Measurements from ENCODE around the gene NINL.
"Not testable (repeated sequence)": the region's sequence is repeated elsewhere in the genome, so short reads cannot be mapped to it uniquely, and the experiment has no call there.

The NINL gene

GRCh38 chr20:25510721-25511120, 74.6 kb downstream of the NINL start:
- no peak overlapping the region for H3K4me3 ChIP-seq (ENCODE audit: low read depth, low read length)
- H3K27me3 ChIP-seq (ENCODE audit: control insufficient read depth, insufficient read depth, low read length) = no peaks in the 10 kb centered on the region
- no peak overlapping the region for H3K27ac ChIP-seq (ENCODE audit: low read depth, low read length)
- H3K9me3 ChIP-seq (ENCODE audit: control insufficient read depth, insufficient read depth, low read depth, low read length) = peaks cover 19% of the 10 kb centered on the region
- no peaks in the 10 kb centered on the region for H3K4me1 ChIP-seq (ENCODE audit: control insufficient read depth, insufficient read depth, low read length)
- H3K36me3 ChIP-seq (ENCODE audit: control insufficient read depth, insufficient read depth, low read length) = peaks cover 94% of the 10 kb centered on the region
- no peak overlapping the region for H3K9ac ChIP-seq (ENCODE audit: low read length)

GRCh38 chr20:25510202-25510601, 75.1 kb downstream of the NINL start:
- H3K4me3 ChIP-seq (ENCODE audit: low read depth, low read length) = no peak overlapping the region
- H3K27ac ChIP-seq (ENCODE audit: low read depth, low read length) = no peak overlapping the region
- no peak overlapping the region for H3K9ac ChIP-seq (ENCODE audit: low read length)
- peaks cover 15% of the 10 kb centered on the region for H3K9me3 ChIP-seq (ENCODE audit: control insufficient read depth, insufficient read depth, low read depth, low read length)
- peaks cover 94% of the 10 kb centered on the region for H3K36me3 ChIP-seq (ENCODE audit: control insufficient read depth, insufficient read depth, low read length)
- H3K4me1 ChIP-seq (ENCODE audit: control insufficient read depth, insufficient read depth, low read length) = no peaks in the 10 kb centered on the region
- no peaks in the 10 kb centered on the region for H3K27me3 ChIP-seq (ENCODE audit: control insufficient read depth, insufficient read depth, low read length)

GRCh38 chr20:25509084-25509483, 76.2 kb downstream of the NINL start:
- no peak overlapping the region for H3K9ac ChIP-seq (ENCODE audit: low read length)
- no peak overlapping the region for H3K27ac ChIP-seq (ENCODE audit: low read depth, low read length)
- no peak overlapping the region for H3K4me3 ChIP-seq (ENCODE audit: low read depth, low read length)
- H3K27me3 ChIP-seq (ENCODE audit: control insufficient read depth, insufficient read depth, low read length) = no peaks in the 10 kb centered on the region
- H3K9me3 ChIP-seq (ENCODE audit: control insufficient read depth, insufficient read depth, low read depth, low read length) = peaks cover 4% of the 10 kb centered on the region
- peaks cover 94% of the 10 kb centered on the region for H3K36me3 ChIP-seq (ENCODE audit: control insufficient read depth, insufficient read depth, low read length)
- no peaks in the 10 kb centered on the region for H3K4me1 ChIP-seq (ENCODE audit: control insufficient read depth, insufficient read depth, low read length)

GRCh38 chr20:25508083-25508770, 77.1 kb downstream of the NINL start:
- Histone ChIP-seq H3K4me1 (ENCODE audit: control insufficient read depth, insufficient read depth, low read length) (no peaks in the 10 kb centered on the region), H3K27me3 (ENCODE audit: control insufficient read depth, insufficient read depth, low read length) (no peaks in the 10 kb centered on the region), H3K9me3 (ENCODE audit: control insufficient read depth, insufficient read depth, low read depth, low read length) (no peaks in the 10 kb centered on the region), H3K36me3 (ENCODE audit: control insufficient read depth, insufficient read depth, low read length) (peaks cover 93% of the 10 kb centered on the region), H3K9ac (ENCODE audit: low read length) (no peak overlapping the region), H3K27ac (ENCODE audit: low read depth, low read length) (no peak overlapping the region), H3K4me3 (ENCODE audit: low read depth, low read length) (no peak overlapping the region)

- H3K9ac ChIP-seq (ENCODE audit: low read length) = no peak overlapping the region
- H3K9me3 ChIP-seq (ENCODE audit: control insufficient read depth, insufficient read depth, low read depth, low read length) = no peaks in the 10 kb centered on the region
- no peaks in the 10 kb centered on the region for H3K27me3 ChIP-seq (ENCODE audit: control insufficient read depth, insufficient read depth, low read length)
- H3K4me3 ChIP-seq (ENCODE audit: low read depth, low read length) = no peak overlapping the region
- H3K4me1 ChIP-seq (ENCODE audit: control insufficient read depth, insufficient read depth, low read length) = no peaks in the 10 kb centered on the region
- H3K36me3 ChIP-seq (ENCODE audit: control insufficient read depth, insufficient read depth, low read length) = peaks cover 92% of the 10 kb centered on the region
- no peak overlapping the region for H3K27ac ChIP-seq (ENCODE audit: low read depth, low read length)
These were observed 77.8 kb downstream of the NINL start for GRCh38 chr20:25507385-25508082.

- no peak overlapping the region for H3K27ac ChIP-seq (ENCODE audit: low read depth, low read length)
- no peaks in the 10 kb centered on the region for H3K27me3 ChIP-seq (ENCODE audit: control insufficient read depth, insufficient read depth, low read length)
- no peaks in the 10 kb centered on the region for H3K4me1 ChIP-seq (ENCODE audit: control insufficient read depth, insufficient read depth, low read length)
- no peaks in the 10 kb centered on the region for H3K9me3 ChIP-seq (ENCODE audit: control insufficient read depth, insufficient read depth, low read depth, low read length)
- peaks cover 77% of the 10 kb centered on the region for H3K36me3 ChIP-seq (ENCODE audit: control insufficient read depth, insufficient read depth, low read length)
- no peak overlapping the region for H3K4me3 ChIP-seq (ENCODE audit: low read depth, low read length)
- H3K9ac ChIP-seq (ENCODE audit: low read length) = no peak overlapping the region
These were observed 80.8 kb downstream of the NINL start for GRCh38 chr20:25504366-25505135.

GRCh38 chr20:25503936-25504335, 81.4 kb downstream of the NINL start:
- Histone ChIP-seq H3K27ac (ENCODE audit: low read depth, low read length) (no peak overlapping the region), H3K9ac (ENCODE audit: low read length) (no peak overlapping the region), H3K9me3 (ENCODE audit: control insufficient read depth, insufficient read depth, low read depth, low read length) (no peaks in the 10 kb centered on the region), H3K4me1 (ENCODE audit: control insufficient read depth, insufficient read depth, low read length) (no peaks in the 10 kb centered on the region), H3K36me3 (ENCODE audit: control insufficient read depth, insufficient read depth, low read length) (peaks cover 75% of the 10 kb centered on the region), H3K27me3 (ENCODE audit: control insufficient read depth, insufficient read depth, low read length) (no peaks in the 10 kb centered on the region), H3K4me3 (ENCODE audit: low read depth, low read length) (no peak overlapping the region)

- not testable (repeated sequence) for H3K4me1 ChIP-seq (ENCODE audit: control insufficient read depth, insufficient read depth, low read length)
- peaks cover 71% of the 10 kb centered on the region for H3K36me3 ChIP-seq (ENCODE audit: control insufficient read depth, insufficient read depth, low read length)
These were observed 82.2 kb downstream of the NINL start for GRCh38 chr20:25503051-25503639.

DNA sequence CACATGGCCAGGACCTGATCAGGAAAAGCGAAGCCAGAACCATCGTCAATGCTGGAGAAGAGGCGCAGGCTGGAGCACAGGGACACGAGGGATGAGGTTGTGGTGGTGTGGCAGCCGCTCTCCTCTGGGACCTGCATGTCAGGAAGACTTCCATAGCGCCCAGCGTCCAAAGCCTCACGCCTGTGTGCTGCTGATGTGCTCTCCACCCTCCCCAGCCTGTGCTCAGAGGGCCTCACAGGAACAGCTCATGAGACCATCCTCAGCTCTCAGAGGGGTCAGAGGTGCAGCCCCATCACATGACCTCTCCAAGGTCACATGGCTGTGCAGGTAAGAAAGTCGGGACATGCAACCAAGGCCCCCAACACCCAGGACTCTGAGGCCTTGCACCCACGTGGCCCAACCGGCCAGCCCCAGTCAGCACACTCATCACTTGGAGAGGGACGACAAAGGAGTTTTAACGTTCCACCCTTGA, 84.4 kb downstream of the NINL start:
- Histone ChIP-seq H3K9ac (ENCODE audit: low read length) (no peak overlapping the region), H3K36me3 (ENCODE audit: control insufficient read depth, insufficient read depth, low read length) (peaks cover 65% of the 10 kb centered on the region)

More at GRCh38 chr20:25503051-25503639, 82.2 kb downstream of the NINL start:
- H3K27ac ChIP-seq (ENCODE audit: low read depth, low read length); H3K27me3 ChIP-seq (ENCODE audit: control insufficient read depth, insufficient read depth, low read length); H3K9ac ChIP-seq (ENCODE audit: low read length); H3K9me3 ChIP-seq (ENCODE audit: control insufficient read depth, insufficient read depth, low read depth, low read length); H3K4me3 ChIP-seq (ENCODE audit: low read depth, low read length): not testable (repeated sequence)

GRCh38 chr20:25499855-25500434, 85.4 kb downstream of the NINL start:
- H3K4me3 ChIP-seq (ENCODE audit: low read depth, low read length) = no peak overlapping the region
- no peak overlapping the region for H3K27ac ChIP-seq (ENCODE audit: low read depth, low read length)
- H3K4me1 ChIP-seq (ENCODE audit: control insufficient read depth, insufficient read depth, low read length) = no peaks in the 10 kb centered on the region
- H3K36me3 ChIP-seq (ENCODE audit: control insufficient read depth, insufficient read depth, low read length) = peaks cover 64% of the 10 kb centered on the region
- H3K9ac ChIP-seq (ENCODE audit: low read length) = no peak overlapping the region
- no peaks in the 10 kb centered on the region for H3K9me3 ChIP-seq (ENCODE audit: control insufficient read depth, insufficient read depth, low read depth, low read length)
- no peaks in the 10 kb centered on the region for H3K27me3 ChIP-seq (ENCODE audit: control insufficient read depth, insufficient read depth, low read length)

More for the DNA sequence above, 84.4 kb downstream of the NINL start:
- Histone ChIP-seq H3K27me3 (ENCODE audit: control insufficient read depth, insufficient read depth, low read length) (no peaks in the 10 kb centered on the region), H3K4me3 (ENCODE audit: low read depth, low read length) (no peak overlapping the region), H3K27ac (ENCODE audit: low read depth, low read length) (no peak overlapping the region), H3K4me1 (ENCODE audit: control insufficient read depth, insufficient read depth, low read length) (no peaks in the 10 kb centered on the region), H3K9me3 (ENCODE audit: control insufficient read depth, insufficient read depth, low read depth, low read length) (no peaks in the 10 kb centered on the region)
